Uterus (tissue), 4 donors: ENCODE data around the gene HEATR3. TPM values are rescaled to one million over a fixed set of nuclear protein-coding genes. Genes with fewer than 3 reads are reported as not detected.

ENCODE experiments used
- DNase-seq, 2 donors: peaks; one replicate each; pipeline ENCODE4 v3.0.0-alpha.2; 2019 to 2020
- H3K27ac ChIP-seq, 2 donors: fragments of 200-600 bp; sonication (generic); 1 replicate in 1 of 2; 2 replicates in 1 of 2; pipeline ENCODE4 v1.5.1; 2016 to 2018
- H3K27me3 ChIP-seq, 2 donors: fragments of 200-600 bp; sonication (generic); one replicate each; pipeline ENCODE4 v1.5.1; 2018 to 2019; ENCODE audit warnings: control low read depth in 1 of 2
- H3K36me3 ChIP-seq, 2 donors: fragments of 200-600 bp; sonication (generic); one replicate each; pipeline ENCODE4 v1.5.1; 2019; ENCODE audit warnings: control low read depth in 1 of 2
- H3K4me1 ChIP-seq, 2 donors: fragments of 200-600 bp; sonication (generic); one replicate each; pipeline ENCODE4 v1.5.1; 2018 to 2019; ENCODE audit warnings: control low read depth in 1 of 2
- H3K4me3 ChIP-seq, 2 donors: fragments of 200-600 bp; sonication (generic); 1 replicate in 1 of 2; 2 replicates in 1 of 2; pipeline ENCODE4 v1.5.1; 2018 to 2019; ENCODE audit warnings: mild to moderate bottlenecking in 1 of 2
- H3K9me3 ChIP-seq, 2 donors: fragments of 200-600 bp; sonication (generic); one replicate each; pipeline ENCODE4 v1.5.1; 2019; ENCODE audit warnings: control low read depth in 1 of 2
- CTCF ChIP-seq, 4 experiments: fragments of 200-600 bp in 2 of 4; fragments of 450-650 bp in 2 of 4; sonication (generic) in 2 of 4; IDR thresholded peaks; one replicate each; pipeline ENCODE4 v1.5.1; 2016 to 2019; ENCODE audit warnings: antibody characterized with exemption in 4 of 4, mild to moderate bottlenecking in 2 of 4, moderate library complexity in 1 of 4
- POLR2A ChIP-seq, 2 donors: fragments of 450-650 bp; IDR thresholded peaks; one replicate each; pipeline ENCODE4 v1.6.1; 2016; ENCODE audit warnings: antibody characterized with exemption in 2 of 2, mild to moderate bottlenecking in 1 of 2, moderate library complexity in 1 of 2
- intact Hi-C: fragments of 100-400 bp; cut with DNase I; formaldehyde crosslinking; loops from one replicate; pipeline ENCODE4 v1.15.1; 2023; ENCODE audit warnings: low total_unique reads
- total RNA-seq, 4 donors: library from RNA; depleted of rRNA in 3 of 4; stranded (reverse); fragments of >200 nt in 3 of 4; gene quantifications; one replicate each; pipeline versions ENCODE4 v1.1.0 to v1.2.4, GENCODE V29; 2014 to 2023
- donor health status: DM: yes; HTN: yes; CAD: no.

HEATR3 gene
- total RNA-seq, 4 donors from 2014 or later: 8.2 to 53.0 (median 15.5) TPM

- Histone ChIP-seq H3K36me3 (no peaks in the 10 kb centered on the region), H3K9me3 (no peaks in the 10 kb centered on the region), H3K4me1 (no peaks in the 10 kb centered on the region), H3K27me3 (no peaks in the 10 kb centered on the region), H3K27ac (no peak overlapping the region), H3K4me3 (no peak overlapping the region)
- no peak for TF ChIP-seq POLR2A (IDR thresholded peaks at IDR 0.05)
- TF ChIP-seq CTCF (IDR thresholded peaks at IDR 0.05): no peak
- no peak for DNase-seq
- intact Hi-C loops: no loop called here
These were observed 22.5 kb downstream of the HEATR3 start for GRCh38 chr16:50088302-50088701.

- TF ChIP-seq CTCF (IDR thresholded peaks at IDR 0.05) (no peak), POLR2A (IDR thresholded peaks at IDR 0.05) (no peak)
- H3K36me3 ChIP-seq: no peaks in the 10 kb centered on the region
- intact Hi-C loops: no loop called here
- no peaks in the 10 kb centered on the region for H3K9me3 ChIP-seq
- DNase-seq: no peak
- no peak overlapping the region for H3K4me3 ChIP-seq
- no peaks in the 10 kb centered on the region for H3K4me1 ChIP-seq
- no peaks in the 10 kb centered on the region for H3K27me3 ChIP-seq
- no peak overlapping the region for H3K27ac ChIP-seq
These were observed 27.1 kb downstream of the HEATR3 start for GRCh38 chr16:50092891-50093290.

DNA sequence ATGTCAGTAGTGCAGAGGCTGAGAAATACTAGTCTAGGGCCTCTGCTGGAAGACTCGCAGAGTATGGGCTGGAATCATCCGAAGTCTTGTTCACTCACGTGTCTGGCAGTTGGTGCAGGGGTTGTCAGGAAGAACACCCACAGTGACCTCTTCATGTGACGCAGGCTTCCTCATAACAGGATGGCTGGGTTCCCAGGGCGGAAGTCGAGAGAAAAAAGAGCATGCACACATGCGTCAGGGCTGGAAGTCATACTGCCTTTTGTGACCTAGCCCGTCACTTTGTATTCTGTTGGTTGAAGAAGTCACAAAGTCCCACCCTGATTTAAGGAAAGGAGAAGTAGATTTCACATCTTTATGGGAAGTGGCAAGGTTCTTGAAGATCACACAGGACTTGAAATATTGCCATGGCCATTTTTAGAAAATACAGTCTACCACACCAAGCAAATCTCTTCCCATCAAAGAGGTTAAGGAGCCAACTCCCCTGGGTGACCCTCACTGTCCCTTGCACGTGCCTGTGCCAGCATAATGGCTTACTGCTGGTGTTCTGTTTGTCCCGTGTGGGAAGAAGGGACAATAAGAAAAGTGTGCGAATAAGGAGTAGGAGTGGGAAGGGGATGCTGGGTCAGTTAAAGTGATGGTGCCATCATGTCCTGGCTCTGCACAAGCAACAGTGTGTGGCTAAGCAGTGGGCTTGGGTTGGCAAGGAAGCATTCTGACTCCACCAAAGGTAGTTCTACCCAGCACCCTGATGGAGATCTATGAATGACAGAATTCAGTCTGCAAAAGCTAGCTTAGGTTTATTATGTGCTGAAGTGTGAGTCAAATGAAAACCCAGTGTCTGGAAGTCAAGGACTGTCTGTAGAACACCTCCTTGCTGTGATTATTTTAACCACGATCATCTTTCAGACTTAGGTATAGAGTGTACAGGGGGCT is 28.1 kb downstream of the HEATR3 start:
- no peaks in the 10 kb centered on the region for H3K36me3 ChIP-seq
- TF ChIP-seq POLR2A (IDR thresholded peaks at IDR 0.05): no peak
- no peak for TF ChIP-seq CTCF (IDR thresholded peaks at IDR 0.05)

DNA sequence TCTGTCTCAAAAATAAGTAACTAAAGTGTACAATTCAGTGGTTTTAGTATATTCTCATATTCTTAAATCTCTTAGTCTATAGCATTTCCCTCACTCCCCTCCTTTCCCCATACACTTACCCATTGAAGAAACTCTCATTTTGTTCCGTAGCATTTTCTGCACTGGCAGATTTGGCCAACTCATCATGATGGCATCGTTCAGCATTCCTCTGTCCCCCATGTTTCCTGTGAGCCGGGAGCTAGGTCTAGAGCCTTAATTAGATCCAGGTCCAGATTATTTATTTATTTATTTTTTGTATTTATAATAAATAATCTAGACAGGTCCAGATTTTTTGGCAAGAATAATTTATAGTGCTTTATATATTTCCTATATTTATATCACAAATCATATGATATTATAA is 31.0 kb downstream of the HEATR3 start:
- no peak for TF ChIP-seq CTCF (IDR thresholded peaks at IDR 0.05)
- no peak for TF ChIP-seq POLR2A (IDR thresholded peaks at IDR 0.05)
- intact Hi-C loops: no loop called here
- Histone ChIP-seq H3K36me3 (no peaks in the 10 kb centered on the region), H3K27me3 (no peaks in the 10 kb centered on the region), H3K9me3 (no peaks in the 10 kb centered on the region), H3K4me3 (no peak overlapping the region), H3K27ac (no peak overlapping the region), H3K4me1 (no peaks in the 10 kb centered on the region)
- DNase-seq: no peak

More for the DNA sequence above, 28.1 kb downstream of the HEATR3 start:
- no peaks in the 10 kb centered on the region for H3K27me3 ChIP-seq
- peak overlapping the region in 1 of 2 donors; percentile 53 for H3K27ac ChIP-seq
- no peaks in the 10 kb centered on the region for H3K9me3 ChIP-seq
- no peak overlapping the region for H3K4me3 ChIP-seq
- no peaks in the 10 kb centered on the region for H3K4me1 ChIP-seq
- intact Hi-C loops: no loop called here
- DNase-seq: peak; percentile 56 to 66

DNA sequence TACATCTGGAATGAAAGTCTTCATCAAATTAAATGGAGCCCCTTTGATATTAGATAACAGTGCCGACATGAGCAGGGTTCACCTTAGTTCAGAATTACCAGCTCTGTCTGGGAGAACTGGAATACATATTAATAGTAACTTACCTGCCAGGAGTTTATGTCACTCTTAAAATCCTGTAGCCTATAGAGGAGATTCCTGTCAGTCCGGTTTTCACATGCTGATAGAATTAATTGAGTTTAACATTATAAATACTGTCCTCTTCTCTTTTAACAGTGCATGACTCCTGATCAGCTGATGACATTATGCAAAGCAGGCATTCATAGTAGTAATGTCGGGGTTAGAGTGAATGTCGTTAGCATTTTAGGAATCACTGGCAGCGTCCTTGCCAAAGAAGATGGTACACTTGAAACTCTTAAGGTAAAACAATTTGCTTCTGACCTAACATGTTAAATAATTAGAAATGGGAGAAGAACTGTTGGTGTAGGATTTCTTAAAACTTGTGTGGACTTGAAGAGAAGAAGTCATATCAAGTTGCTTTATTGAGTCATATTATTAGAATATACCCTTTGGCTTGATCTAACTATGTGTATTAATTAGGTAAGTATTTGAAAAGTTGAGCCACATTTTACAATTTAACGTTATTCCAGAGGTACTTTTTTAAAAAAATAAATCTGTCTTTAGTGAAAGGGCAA is 34.3 kb downstream of the HEATR3 start:
- H3K27ac ChIP-seq: no peak overlapping the region
- H3K36me3 ChIP-seq: no peaks in the 10 kb centered on the region
- intact Hi-C loops: no loop called here
- TF ChIP-seq CTCF (IDR thresholded peaks at IDR 0.05) (no peak), POLR2A (IDR thresholded peaks at IDR 0.05) (no peak)
- H3K4me3 ChIP-seq: no peak overlapping the region
- H3K4me1 ChIP-seq: no peaks in the 10 kb centered on the region
- no peaks in the 10 kb centered on the region for H3K9me3 ChIP-seq
- no peaks in the 10 kb centered on the region for H3K27me3 ChIP-seq
- DNase-seq: no peak
